ENCODE results near the gene MRPS22. TPM values are rescaled to one million over a fixed set of nuclear protein-coding genes. Genes with fewer than 3 reads are reported as not detected.

MRPS22 gene
- total and polyA plus RNA-seq, 2 donors (not counting 3 experiments of a cell fraction or from before 2014, with no cell fraction given), result 33.8 to 45.6 TPM

DNA sequence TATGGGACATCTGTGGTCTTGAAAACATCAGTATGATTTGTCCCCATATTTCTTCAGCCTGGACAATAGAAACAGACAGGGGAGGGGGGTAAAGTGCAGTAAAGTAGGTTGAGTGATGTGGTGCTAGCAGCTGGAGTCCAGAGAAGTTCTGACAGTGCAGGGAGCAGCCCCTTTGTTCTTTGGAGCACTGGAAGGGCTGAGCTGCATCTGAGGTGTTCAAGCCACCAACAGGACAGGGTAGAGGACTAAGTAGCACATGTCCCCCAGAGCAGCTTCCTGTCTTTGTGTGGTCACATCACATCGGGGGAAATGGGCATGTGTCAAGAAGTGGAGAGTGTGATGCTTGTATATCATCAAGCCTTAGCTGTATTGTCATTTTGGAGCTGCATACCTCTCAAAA lies 12.1 kb downstream of the MRPS22 start:
- FAIRE-seq, result no peak
- no peak for TF ChIP-seq MYC (IDR thresholded peaks at IDR 0.05; ENCODE audit: low read depth, low read length)
- no peak for TF ChIP-seq POLR2AphosphoS5 (IDR thresholded peaks at IDR 0.05; ENCODE audit: insufficient read depth, low read depth, low read length)
- no peak for TF ChIP-seq FOS (IDR thresholded peaks at IDR 0.05; ENCODE audit: borderline replicate concordance, insufficient read depth, low read length)
- TF ChIP-seq, protein P1, sequence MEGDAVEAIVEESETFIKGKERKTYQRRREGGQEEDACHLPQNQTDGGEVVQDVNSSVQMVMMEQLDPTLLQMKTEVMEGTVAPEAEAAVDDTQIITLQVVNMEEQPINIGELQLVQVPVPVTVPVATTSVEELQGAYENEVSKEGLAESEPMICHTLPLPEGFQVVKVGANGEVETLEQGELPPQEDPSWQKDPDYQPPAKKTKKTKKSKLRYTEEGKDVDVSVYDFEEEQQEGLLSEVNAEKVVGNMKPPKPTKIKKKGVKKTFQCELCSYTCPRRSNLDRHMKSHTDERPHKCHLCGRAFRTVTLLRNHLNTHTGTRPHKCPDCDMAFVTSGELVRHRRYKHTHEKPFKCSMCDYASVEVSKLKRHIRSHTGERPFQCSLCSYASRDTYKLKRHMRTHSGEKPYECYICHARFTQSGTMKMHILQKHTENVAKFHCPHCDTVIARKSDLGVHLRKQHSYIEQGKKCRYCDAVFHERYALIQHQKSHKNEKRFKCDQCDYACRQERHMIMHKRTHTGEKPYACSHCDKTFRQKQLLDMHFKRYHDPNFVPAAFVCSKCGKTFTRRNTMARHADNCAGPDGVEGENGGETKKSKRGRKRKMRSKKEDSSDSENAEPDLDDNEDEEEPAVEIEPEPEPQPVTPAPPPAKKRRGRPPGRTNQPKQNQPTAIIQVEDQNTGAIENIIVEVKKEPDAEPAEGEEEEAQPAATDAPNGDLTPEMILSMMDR (IDR thresholded peaks at IDR 0.05; ENCODE audit: extremely low read depth in 1 of 2, insufficient read depth in 1 of 2, low read depth in 1 of 2, low read length in 2 of 2), result no peak
- TF ChIP-seq JUN (IDR thresholded peaks at IDR 0.05; ENCODE audit: borderline replicate concordance, insufficient read depth, insufficient read length, low read depth), result no peak
- no peak for TF ChIP-seq GATA2 (IDR thresholded peaks at IDR 0.05; ENCODE audit: insufficient read depth, insufficient read length, low read depth, low read length)
- TF ChIP-seq POLR2A (IDR thresholded peaks at IDR 0.05; ENCODE audit: low read depth, low read length), result no peak
- TF ChIP-seq, protein P2, sequence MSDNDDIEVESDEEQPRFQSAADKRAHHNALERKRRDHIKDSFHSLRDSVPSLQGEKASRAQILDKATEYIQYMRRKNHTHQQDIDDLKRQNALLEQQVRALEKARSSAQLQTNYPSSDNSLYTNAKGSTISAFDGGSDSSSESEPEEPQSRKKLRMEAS (IDR thresholded peaks at IDR 0.05; ENCODE audit: insufficient read depth, insufficient read length), result no peak
- TF ChIP-seq EZH2 (IDR thresholded peaks at IDR 0.05; ENCODE audit: borderline replicate concordance, low read depth, low read length, severe bottlenecking), result no peak
- H4K20me1 ChIP-seq (replicated peaks; ENCODE audit: control insufficient read depth, extremely low read depth, insufficient read depth, low read length), result no peaks in the 10 kb centered on the region
- H3K27ac ChIP-seq (ENCODE audit: insufficient read depth, low read depth, low read length), result no peak overlapping the region
- ChIA-PET CTCF (interaction anchor here (1.1 to 1.7 kb wide), 2 partner anchors 244 to 420 kb away, joined by 3 to 5 read pairs; no protein-coding TSS in a partner anchor), POLR2A (no interaction called here)
- DNase-seq (ENCODE audit: low read depth, low spot score), result no peak
- no peak overlapping the region for H2AFZ ChIP-seq (ENCODE audit: low read depth, low read length)
- no peak overlapping the region for H3K9ac ChIP-seq (replicated peaks; ENCODE audit: extremely low read depth, insufficient read depth, low read length)
- no peak overlapping the region for H3K4me3 ChIP-seq (replicated peaks in 1 of 3; ENCODE audit: insufficient read depth in 1 of 3, low read depth in 1 of 3, low read length in 3 of 3)
- H3K9me1 ChIP-seq (replicated peaks; ENCODE audit: control insufficient read depth, extremely low read depth, insufficient read depth, low read length), result no peaks in the 10 kb centered on the region
- no peaks in the 10 kb centered on the region for H3K79me2 ChIP-seq (ENCODE audit: control insufficient read depth, insufficient read depth, low read length)
- intact Hi-C loops (cut with micrococcal nuclease) (no loop called here), dilution Hi-C loops (cut with MboI; ENCODE audit: extremely low pct_ligation_motif_present, low sequenced_read_pairs) (no loop called here)
- no TSS peak for BruUV-seq (replicated peaks)
- peaks cover 38 to 42% of the 10 kb centered on the region in 2 experiments for H3K36me3 ChIP-seq (ENCODE audit: control insufficient read depth in 2 of 2, extremely low read depth in 1 of 2, insufficient read depth in 2 of 2, low read length in 2 of 2)
- H3K4me1 ChIP-seq (ENCODE audit: control insufficient read depth, extremely low read depth, insufficient read depth, low read length), result no peaks in the 10 kb centered on the region
- no peak overlapping the region for H3K4me2 ChIP-seq (ENCODE audit: insufficient read depth, low read length)
- H3K9me3 ChIP-seq (replicated peaks; ENCODE audit: control insufficient read depth, insufficient read depth, low read length), result no peaks in the 10 kb centered on the region
- H3K27me3 ChIP-seq (ENCODE audit: control insufficient read depth in 2 of 2, insufficient read depth in 2 of 2, low read length in 2 of 2), result no peaks in the 10 kb centered on the region

Measured in endothelial cell of umbilical vein (primary cell).